Neural cell (in vitro differentiated cells): ENCODE data around the gene KDM4C.

ENCODE experiments used
- EP300 ChIP-seq: fragments of 450-650 bp; conservative IDR thresholded peaks from 2 replicates; pipeline ENCODE4 v1.6.1; 2014; ENCODE audit warnings: antibody characterized with exemption, mild to moderate bottlenecking, moderate library complexity; ENCODE audit not compliant: poor library complexity, severe bottlenecking
- EZH2 ChIP-seq: fragments of 200-600, 300-800 bp; shearing (Covaris generic), sonication (generic); IDR thresholded peaks from 2 replicates; pipeline ENCODE4 v1.6.1; 2014; ENCODE audit warnings: antibody characterized with exemption, low read length, borderline replicate concordance, mild to moderate bottlenecking; ENCODE audit not compliant: insufficient read depth, poor library complexity, severe bottlenecking
- TAF1 ChIP-seq: IDR thresholded peaks from 2 replicates; pipeline ENCODE4 v1.6.1; 2012; ENCODE audit warnings: low read depth
- TF ChIP-seq, protein P1 (sequence below): fragments of 450-650 bp; IDR thresholded peaks from 2 replicates; pipeline ENCODE4 v1.5.1; 2014; ENCODE audit warnings: antibody characterized with exemption, mild to moderate bottlenecking, moderate library complexity; ENCODE audit not compliant: poor library complexity, severe bottlenecking
- TF ChIP-seq, protein P2 (sequence below): IDR thresholded peaks from 2 replicates; pipeline ENCODE4 v1.6.1; 2012; ENCODE audit warnings: borderline replicate concordance

- TF ChIP-seq, protein P1, sequence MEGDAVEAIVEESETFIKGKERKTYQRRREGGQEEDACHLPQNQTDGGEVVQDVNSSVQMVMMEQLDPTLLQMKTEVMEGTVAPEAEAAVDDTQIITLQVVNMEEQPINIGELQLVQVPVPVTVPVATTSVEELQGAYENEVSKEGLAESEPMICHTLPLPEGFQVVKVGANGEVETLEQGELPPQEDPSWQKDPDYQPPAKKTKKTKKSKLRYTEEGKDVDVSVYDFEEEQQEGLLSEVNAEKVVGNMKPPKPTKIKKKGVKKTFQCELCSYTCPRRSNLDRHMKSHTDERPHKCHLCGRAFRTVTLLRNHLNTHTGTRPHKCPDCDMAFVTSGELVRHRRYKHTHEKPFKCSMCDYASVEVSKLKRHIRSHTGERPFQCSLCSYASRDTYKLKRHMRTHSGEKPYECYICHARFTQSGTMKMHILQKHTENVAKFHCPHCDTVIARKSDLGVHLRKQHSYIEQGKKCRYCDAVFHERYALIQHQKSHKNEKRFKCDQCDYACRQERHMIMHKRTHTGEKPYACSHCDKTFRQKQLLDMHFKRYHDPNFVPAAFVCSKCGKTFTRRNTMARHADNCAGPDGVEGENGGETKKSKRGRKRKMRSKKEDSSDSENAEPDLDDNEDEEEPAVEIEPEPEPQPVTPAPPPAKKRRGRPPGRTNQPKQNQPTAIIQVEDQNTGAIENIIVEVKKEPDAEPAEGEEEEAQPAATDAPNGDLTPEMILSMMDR, result no peak
- TF ChIP-seq, protein P2, sequence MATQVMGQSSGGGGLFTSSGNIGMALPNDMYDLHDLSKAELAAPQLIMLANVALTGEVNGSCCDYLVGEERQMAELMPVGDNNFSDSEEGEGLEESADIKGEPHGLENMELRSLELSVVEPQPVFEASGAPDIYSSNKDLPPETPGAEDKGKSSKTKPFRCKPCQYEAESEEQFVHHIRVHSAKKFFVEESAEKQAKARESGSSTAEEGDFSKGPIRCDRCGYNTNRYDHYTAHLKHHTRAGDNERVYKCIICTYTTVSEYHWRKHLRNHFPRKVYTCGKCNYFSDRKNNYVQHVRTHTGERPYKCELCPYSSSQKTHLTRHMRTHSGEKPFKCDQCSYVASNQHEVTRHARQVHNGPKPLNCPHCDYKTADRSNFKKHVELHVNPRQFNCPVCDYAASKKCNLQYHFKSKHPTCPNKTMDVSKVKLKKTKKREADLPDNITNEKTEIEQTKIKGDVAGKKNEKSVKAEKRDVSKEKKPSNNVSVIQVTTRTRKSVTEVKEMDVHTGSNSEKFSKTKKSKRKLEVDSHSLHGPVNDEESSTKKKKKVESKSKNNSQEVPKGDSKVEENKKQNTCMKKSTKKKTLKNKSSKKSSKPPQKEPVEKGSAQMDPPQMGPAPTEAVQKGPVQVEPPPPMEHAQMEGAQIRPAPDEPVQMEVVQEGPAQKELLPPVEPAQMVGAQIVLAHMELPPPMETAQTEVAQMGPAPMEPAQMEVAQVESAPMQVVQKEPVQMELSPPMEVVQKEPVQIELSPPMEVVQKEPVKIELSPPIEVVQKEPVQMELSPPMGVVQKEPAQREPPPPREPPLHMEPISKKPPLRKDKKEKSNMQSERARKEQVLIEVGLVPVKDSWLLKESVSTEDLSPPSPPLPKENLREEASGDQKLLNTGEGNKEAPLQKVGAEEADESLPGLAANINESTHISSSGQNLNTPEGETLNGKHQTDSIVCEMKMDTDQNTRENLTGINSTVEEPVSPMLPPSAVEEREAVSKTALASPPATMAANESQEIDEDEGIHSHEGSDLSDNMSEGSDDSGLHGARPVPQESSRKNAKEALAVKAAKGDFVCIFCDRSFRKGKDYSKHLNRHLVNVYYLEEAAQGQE, result no peak
- TF ChIP-seq EP300 (no peak), TAF1 (no peak), EZH2 (no peak)
These were observed 419.6 kb downstream of the KDM4C start for GRCh38 chr9:7177383-7177782.
